HG03097 (cell line): ENCODE measurements around the gene GSTT2B.
A peak's percentile ranks its signal among the peaks of the same experiment; 100 is the strongest.
"Not testable (repeated sequence)": the region's sequence is repeated elsewhere in the genome, so short reads cannot be mapped to it uniquely, and the experiment has no call there.

ENCODE experiments used
- ATAC-seq: cut with Tn5 transposase; IDR thresholded peaks from one replicate; pipeline ENCODE4 v1.9.1; 2021; ENCODE audit not compliant: unreplicated experiment, low FRiP score

The GSTT2B gene

DNA sequence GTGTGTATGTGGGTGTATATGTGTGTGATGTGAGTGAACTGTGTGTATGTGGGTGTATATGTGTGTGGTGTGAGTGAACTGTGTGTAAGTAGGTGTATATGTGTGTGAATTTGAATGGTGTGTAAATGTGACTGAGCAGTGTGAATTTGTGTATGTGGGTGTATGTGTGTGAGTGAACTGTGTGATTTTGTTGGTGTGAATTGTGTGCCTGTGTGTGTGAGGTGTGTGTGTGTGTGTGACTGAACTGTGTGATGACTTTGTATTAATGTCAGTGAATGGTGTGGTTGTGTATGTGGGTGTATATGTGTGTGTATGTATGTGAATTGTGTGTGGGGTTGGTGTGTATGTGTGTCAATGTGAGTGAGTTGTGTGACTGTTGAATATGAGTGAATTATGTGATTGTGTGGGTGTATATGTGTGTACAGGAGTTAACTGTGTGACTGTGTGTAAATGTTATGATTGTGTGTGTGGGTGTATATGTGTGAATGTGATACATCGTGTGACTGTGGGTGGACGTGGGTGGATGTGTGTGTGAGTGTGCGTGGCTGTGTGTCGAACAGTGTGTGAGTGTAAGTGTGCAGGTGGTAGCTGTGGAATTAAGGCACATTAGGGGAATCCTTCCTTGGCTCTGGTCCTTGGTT, 25.7 kb upstream of the GSTT2B start:
- ATAC-seq: not testable (repeated sequence)

DNA sequence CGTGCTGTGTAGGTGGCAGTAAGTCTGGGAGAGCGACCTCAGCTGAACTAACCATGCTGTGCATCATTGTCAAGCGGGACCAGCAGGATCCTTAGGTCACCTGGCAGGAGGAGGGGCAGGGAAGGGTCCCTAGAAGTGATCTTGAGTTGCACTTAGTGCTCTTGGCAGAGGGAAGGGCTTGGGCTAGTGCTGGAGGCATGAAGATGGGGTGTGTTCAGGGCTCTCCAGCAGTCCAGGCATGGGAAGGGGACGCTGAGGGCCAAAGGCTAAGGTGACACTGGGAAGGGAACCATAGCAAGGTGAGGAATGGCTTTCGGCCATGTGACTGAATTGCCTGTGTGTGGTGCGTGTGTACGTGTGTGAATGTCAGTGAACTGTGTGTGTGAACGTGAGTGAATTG, 25.1 kb upstream of the GSTT2B start:
- not testable (repeated sequence) for ATAC-seq

DNA sequence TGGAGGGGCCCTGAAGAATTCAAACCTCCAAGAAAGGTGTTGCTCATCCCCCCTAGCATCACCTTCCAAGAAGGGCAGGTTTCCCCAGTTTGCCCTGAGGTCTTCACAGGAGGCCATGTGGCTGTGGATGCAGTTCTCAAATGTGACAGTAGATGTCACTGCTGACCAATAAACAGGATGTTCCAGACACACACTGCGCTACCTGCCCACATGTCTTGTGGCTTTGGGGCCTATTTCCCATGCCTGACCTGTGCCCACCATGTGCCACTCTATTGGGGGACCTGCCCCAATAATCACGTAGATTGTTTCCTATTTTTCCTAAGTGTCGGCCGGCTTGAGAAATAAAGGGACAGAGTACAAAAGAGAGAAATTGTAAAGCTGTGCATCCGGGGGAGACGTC, 23.4 kb upstream of the GSTT2B start:
- ATAC-seq: no peak

DNA sequence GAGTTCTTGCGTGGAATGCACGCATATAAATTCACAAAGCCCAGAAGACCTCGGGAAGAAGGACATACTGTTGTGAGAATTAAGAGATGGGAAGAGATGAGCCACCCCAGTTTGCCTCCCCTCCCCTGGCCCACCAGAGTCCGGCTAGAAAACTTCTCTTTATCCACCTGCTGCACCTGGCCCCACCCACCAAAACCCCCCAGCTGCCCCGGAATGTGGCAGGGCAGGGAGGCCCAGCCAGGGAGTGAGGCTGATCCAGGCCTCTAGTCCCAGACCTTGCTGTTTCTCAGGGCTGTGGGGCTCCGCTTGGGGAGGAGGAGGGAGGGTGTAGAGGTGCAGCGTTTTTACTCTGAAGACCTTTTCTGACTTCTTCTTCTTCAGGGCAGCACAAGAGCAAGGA, 19.6 kb upstream of the GSTT2B start:
- ATAC-seq: not testable (repeated sequence)

DNA sequence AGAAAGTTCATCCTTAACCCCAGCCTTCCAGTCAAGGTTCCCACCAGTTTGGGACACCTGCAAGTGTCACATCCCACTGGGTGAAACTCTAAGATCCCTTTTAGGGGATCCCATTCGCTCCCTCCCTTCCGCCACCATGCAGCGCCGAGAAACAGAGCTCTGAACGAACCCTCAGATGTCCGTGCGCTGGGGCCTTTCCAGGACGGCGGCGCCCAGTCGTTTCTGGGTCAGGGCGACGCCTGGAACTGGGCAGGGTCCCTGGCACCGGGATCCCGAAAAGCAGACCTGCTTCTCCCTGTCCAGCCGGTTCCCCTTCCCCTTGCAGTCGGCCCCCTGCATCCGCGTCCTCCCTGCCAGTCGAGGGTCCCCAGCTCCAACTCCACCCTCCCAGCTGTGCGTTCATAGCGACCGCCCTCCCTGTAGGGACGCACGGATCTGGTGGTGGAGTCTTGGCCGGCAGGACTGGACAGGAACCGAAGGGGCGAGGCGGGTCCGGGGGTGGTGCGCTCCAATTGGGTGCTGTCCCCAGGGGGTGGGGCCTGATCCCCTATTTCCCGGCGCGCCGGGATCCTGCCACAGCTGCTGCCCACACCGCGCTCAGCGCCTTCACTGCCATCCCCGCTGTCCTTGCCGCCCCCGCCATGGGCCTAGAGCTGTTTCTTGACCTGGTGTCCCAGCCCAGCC, 18.7 kb upstream of the GSTT2B start, which contains the start of gene GSTT2:
TSS of gene GSTT2 (plus strand) at position 578 of the 684 bp plus-strand sequence.
- ATAC-seq: not testable (repeated sequence)

DNA sequence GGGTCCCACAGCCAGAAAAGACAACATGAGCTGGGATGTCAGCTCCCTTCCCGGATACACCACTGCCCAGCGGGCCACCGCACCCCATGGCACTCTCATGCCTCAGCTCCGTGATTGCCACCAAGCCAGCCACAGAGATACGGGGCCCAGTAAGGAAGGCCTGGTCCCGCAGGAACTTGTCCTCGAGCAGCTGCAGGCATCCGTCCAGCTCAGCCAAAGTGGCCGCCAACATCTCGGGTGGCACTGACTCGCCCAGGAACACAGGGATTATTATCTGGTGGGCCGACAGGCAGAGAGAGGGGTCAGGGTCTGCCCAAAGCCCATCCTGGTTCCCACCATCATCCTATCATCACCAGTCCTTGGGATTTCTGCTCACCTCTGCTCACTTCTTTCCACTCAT, 16.3 kb upstream of the GSTT2B start:
- ATAC-seq: not testable (repeated sequence)

DNA sequence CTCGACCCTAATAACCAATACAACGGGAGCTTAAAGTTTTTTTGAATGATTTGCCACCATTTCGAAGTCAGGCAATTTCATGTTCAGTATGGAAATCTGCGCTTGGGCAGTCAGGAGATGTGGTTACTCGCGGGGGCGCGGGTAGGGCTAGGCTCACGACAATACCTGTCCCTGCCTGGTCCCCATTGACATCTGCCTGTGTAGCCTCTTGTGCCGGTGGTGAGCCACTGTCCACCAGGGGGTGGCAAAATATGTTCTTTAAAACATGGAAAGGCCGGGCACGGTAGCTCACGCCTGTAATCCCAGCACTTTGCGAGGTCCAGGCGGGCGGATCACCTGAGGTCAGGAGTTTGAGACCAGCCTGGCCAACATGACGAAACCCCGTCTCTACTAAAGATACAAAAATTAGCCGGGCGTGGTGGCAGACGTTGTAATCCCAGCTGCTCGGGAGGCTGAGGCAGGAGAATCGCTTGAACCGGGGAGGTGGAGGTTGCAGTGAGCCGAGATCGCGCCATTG, 13.9 kb upstream of the GSTT2B start:
- ATAC-seq: peak; percentile 16

DNA sequence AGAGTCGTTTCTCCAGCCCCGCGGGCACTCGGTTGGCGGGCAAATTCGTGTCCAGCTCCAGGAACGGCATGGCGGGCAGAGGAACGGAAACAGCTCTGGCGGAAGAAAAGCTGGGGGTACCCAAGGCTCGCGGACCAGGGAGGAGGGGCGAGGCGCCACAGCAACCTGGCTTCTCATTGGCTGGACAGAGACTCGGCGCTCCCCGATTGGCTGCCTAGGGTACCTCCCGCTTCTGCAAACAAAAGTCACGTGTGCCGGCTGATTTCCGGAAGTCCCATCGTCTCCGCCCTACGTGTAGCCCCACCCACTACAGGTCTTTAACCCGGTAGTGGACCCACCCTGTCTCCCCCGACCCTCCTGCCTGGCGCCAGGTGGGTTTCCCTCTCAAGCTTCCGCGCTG, 13.3 kb upstream of the GSTT2B start, which contains the start of gene DDT:
TSS of gene DDT (minus strand) at position 97 of the 400 bp plus-strand sequence. CDS start at position 70, 27 bp downstream.
- ATAC-seq: peak; percentile 80

DNA sequence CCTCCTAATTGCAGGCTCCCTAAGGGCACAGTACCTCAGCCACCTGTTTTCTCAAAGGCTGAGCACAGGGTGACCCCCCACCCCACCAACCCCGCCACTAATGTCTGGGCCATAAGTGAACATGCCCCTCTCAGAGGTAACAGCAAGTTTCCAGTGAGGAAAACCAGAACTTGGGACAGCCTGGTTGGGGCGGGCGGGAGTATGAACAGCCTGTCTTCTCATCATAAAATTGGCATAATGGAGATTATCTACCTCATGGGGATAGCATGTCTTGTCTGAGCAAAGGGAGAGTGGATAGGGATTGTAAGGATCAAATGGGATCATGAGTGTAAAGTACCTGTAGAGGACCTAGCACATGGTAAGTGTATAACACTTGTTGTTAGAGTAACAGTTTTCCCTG, 10.9 kb upstream of the GSTT2B start:
- ATAC-seq: not testable (repeated sequence)

DNA sequence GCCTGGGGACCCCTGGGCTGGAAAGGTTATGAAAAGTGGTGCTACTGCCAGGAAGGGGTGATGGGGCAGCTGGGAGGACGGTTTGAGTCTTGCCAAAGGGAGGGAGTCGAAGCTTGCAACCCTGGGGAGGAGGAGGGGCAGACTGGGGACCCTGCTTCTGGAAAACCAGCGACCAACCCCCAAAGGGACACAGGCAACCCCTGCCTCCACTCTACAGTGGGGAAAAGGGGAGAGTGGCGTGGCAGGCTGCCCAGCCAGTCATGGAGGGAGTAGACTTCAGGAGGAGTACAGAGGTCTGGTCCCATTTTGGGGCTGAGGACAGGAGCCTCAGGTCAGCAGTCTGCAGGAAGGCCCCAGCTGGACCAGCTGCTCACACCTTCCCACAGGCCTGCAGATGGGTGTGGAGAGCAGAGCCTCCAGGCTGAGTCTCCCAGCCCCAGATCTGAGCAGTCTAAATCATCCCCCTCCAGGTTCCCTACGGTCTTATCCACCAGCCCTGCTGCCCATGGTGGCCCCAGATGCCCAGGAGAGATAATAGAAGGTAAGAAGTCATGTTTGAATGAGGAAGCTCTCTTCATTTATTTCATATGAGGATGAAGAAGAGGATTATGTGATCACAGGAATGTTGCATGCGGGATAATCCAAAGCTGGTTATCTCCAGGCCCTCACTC, 10.0 kb upstream of the GSTT2B start:
- no peak for ATAC-seq

DNA sequence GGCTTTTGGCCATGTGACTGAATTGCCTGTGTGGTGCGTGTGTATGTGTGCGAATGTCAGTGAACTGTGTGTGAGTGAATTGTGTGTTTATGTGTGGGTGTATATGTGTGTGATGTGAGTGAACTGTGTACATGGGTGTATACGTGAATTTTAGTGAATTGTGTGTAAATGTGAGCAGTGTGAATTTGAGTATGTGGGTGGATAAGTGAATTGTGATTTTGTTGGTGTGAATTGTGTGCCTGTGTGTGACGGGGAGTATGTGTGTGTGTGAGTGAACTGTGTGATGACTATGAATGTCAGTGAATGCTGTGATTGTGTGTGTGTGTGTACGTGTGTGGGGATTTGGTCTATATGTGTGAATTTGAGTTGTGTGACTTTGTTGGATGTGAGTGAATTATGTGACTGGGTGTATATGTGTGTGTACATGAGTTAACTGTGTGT, 9.2 kb upstream of the GSTT2B start:
- ATAC-seq: no peak

DNA sequence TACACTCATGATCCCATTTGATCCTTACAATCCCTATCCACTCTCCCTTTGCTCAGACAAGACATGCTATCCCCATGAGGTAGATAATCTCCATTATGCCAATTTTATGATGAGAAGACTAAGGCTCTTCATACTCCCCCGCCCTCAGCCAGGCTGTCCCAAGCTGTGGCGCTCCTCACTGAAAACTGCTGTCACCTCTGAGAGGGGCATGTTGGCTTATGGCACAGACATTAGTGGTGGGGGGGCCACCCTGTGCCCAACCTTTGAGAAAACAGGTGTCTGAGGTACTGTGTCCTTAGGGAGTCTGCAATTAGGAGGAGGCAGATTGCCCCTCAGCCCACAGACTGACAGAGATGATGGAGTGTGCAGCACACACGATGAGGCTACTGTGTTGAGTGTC, 8.1 kb upstream of the GSTT2B start:
- ATAC-seq: no peak

DNA sequence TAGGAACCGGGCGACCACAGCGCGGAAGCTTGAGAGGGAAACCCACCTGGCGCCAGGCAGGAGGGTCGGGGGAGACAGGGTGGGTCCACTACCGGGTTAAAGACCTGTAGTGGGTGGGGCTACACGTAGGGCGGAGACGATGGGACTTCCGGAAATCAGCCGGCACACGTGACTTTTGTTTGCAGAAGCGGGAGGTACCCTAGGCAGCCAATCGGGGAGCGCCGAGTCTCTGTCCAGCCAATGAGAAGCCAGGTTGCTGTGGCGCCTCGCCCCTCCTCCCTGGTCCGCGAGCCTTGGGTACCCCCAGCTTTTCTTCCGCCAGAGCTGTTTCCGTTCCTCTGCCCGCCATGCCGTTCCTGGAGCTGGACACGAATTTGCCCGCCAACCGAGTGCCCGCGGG, 5.6 kb upstream of the GSTT2B start, which contains the start of gene DDTL:
TSS of gene DDTL (plus strand) at position 321 of the 400 bp plus-strand sequence. CDS start at position 348, 27 bp downstream.
- ATAC-seq: peak; percentile 87

DNA sequence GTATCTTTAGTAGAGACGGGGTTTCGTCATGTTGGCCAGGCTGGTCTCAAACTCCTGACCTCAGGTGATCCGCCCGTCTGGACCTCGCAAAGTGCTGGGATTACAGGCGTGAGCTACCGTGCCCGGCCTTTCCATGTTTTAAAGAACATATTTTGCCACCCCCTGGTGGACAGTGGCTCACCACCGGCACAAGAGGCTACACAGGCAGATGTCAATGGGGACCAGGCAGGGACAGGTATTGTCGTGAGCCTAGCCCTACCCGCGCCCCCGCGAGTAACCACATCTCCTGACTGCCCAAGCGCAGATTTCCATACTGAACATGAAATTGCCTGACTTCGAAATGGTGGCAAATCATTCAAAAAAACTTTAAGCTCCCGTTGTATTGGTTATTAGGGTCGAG, 5.1 kb upstream of the GSTT2B start:
- ATAC-seq: peak; percentile 23

DNA sequence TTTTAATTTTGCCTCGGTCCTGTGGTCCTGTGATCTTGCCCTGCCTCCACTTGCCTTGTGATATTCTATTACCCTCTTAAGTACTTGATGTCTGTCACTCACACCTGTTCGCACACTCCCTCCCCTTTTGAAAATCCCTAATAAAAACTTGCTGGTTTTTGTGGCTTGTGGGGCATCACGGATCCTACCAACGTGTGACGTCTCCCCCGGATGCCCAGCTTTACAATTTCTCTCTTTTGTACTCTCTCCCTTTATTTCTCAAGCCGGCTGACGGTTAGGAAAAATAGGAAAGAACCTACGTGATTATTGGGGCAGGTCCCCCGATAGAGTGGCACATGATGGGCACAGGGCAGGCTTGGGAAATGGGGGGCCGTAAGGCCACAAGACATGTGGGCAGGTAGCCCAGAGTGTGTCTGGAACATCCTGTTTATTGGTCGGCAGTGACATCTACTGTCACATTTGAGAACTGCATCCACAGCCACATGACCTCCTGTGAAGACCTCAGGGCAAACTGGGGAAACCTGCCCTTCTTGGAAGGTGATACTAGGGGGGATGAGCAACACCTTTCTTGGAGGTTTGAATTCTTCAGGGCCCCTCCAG, 4.6 kb downstream of the GSTT2B start:
- ATAC-seq: not testable (repeated sequence)

DNA sequence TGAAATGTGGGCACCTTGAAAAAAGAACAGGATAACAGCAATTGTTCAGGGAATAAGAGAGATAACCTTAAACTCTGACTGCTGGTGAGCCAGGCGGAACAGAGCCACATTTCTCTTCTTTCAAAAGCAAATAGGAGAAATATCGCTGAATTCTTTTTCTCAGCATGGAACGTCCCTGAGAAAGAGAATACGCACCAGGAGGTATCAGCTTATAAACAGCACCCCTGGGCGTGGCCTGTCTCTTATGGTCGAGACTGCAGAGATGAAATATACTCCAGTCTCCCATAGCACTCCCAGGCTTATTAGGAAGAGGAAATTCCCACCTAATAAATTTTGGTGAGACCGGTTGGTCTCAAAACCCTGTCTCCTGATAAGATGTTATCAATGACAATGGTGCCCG, 5.1 kb downstream of the GSTT2B start:
- ATAC-seq: not testable (repeated sequence)

DNA sequence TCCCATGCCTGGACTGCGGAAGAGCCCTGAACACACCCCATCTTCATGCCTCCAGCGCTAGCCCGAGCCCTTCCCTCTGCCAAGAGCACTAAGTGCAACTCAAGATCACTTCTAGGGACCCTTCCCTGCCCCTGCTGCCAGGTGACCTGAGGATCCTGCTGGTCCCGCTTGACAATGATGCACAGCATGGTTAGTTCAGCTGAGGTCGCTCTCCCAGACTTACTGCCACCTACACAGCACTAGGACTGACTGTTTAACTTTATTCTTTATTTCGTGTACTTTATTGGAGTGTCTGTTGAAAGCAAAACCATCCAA, 6.0 kb downstream of the GSTT2B start:
- ATAC-seq: not testable (repeated sequence)

DNA sequence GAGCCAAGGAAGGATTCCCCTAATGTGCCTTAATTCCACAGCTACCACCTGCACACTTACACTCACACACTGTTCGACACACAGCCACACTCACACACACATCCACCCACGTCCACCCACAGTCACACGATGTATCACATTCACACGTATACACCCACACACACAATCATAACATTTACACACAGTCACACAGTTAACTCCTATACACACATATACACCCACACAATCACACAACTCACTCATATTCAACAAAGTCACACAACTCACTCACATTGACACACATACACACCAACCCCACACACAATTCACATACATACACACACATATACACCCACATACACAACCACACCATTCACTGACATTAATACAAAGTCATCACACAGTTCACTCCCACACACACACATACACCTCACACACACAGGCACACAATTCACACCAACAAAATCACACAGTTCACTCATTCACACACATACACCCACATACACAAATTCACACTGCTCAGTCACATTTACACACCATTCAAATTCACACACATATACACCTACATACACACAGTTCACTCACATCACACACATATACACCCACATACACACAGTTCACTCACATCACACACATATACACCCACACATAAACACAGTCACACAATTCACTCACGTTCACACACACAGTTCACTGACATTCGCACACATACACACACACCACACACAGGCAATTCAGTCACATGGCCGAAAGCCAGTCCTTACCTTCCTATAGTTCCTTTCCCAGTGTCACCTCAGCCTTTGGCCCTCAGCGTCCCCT, 6.6 kb downstream of the GSTT2B start:
- ATAC-seq: not testable (repeated sequence)

DNA sequence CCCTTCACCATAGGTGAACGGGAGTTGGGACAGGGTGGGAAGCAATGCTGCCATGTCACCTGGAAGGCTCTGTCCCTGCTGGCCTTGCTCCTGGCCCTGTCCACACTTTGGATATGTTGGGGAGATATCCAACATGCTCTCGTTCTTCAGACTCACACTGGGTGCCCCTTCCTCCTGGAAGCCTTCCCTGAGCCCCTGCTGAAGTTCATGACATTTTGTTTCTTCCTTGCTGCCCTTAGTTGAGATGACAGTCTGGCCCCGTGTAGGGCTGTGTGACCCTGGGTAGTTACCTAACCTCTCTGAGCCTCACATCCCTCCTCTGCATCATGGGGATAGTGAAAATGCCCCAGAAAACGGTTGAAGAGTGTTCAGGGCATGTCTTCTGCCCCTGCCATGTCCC, 7.5 kb downstream of the GSTT2B start:
- ATAC-seq: not testable (repeated sequence)

DNA sequence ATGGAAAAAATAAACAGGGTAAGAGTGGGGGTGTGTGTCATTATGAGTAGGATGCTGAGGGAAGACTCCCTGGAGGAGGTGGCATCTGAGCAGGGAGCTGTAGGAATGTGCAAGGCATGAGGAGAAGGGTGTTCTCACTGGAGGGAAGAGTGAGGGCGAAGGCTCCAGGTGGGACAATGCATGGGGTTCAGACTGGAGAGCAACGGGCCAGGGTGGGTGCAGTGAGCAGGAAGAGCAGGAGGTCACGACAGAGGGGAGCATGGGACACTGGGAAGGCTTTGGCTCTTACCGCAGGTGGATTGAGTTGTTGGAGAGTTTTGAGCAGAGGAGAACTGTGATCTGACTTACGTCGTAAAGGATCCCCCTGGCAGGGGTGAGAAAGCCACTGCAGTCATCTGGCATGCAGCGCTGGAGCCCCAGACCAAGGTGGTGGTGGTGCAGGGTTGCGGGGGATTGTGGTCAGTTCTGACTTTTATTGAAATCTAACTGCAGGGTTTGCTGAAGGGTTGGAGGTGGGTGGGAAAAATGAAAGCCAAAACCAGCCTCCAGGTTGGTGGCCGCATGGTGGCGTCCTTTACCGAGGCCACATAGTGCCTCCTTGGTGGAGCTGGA, 8.1 kb downstream of the GSTT2B start:
- ATAC-seq: not testable (repeated sequence)
